ENCODE results near the gene USF3. TPM values are rescaled to one million over a fixed set of nuclear protein-coding genes. Genes with fewer than 3 reads are reported as not detected.

Gene USF3
- total and polyA plus RNA-seq, 2 of the 13 experiments (the other 11 are each of a cell fraction or from before 2014, with no cell fraction given), result 6.3 to 15.2 TPM

GRCh38 chr3:113643583-113643982 lies 52.9 kb downstream of the USF3 start (continued):
- TF ChIP-seq, protein P1, sequence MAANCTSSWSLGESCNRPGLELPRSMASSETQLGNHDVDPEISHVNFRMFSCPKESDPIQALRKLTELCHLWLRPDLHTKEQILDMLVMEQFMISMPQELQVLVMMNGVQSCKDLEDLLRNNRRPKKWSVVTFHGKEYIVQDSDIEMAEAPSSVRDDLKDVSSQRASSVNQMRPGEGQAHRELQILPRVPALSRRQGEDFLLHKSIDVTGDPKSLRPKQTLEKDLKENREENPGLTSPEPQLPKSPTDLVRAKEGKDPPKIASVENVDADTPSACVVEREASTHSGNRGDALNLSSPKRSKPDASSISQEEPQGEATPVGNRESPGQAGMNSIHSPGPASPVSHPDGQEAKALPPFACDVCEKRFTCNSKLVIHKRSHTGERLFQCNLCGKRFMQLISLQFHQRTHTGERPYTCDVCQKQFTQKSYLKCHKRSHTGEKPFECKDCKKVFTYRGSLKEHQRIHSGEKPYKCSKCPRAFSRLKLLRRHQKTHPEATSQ (CRISPR knock-in tag; IDR thresholded peaks at IDR 0.05; ENCODE audit: borderline replicate concordance), result no peak
- TF ChIP-seq CEBPG (CRISPR knock-in tag; IDR thresholded peaks at IDR 0.05) (peak; percentile 88), HMGXB3 (CRISPR knock-in tag; IDR thresholded peaks at IDR 0.05; ENCODE audit: borderline replicate concordance) (no peak), ATF7 (IDR thresholded peaks at IDR 0.05) (no peak), ATF7 (CRISPR knock-in tag; IDR thresholded peaks at IDR 0.05) (no peak), NBN (conservative IDR thresholded peaks at IDR 0.05) (no peak), FIP1L1 (IDR thresholded peaks at IDR 0.05; ENCODE audit: borderline replicate concordance, insufficient read depth, low read depth, low read length) (no peak), ZNF530 (CRISPR knock-in tag; IDR thresholded peaks at IDR 0.05; ENCODE audit: low read depth) (no peak), ZFX (CRISPR knock-in tag; IDR thresholded peaks at IDR 0.05; ENCODE audit: low read depth) (no peak), ZNF546 (CRISPR knock-in tag; conservative IDR thresholded peaks at IDR 0.05) (no peak), YEATS4 (CRISPR knock-in tag; IDR thresholded peaks at IDR 0.05; ENCODE audit: borderline replicate concordance) (no peak), CEBPB (IDR thresholded peaks at IDR 0.05; ENCODE audit: borderline replicate concordance, low read depth, low read length) (peak; percentile 91)
